ENCODE measurements around the gene SRP72. TPM values are rescaled to one million over a fixed set of nuclear protein-coding genes. Genes with fewer than 3 reads are reported as not detected.

The SRP72 gene
- total and polyA plus RNA-seq, 2 of the 8 experiments (the other 6 are each of a cell fraction or from before 2014, with no cell fraction given) = 37.7 to 144 TPM

DNA sequence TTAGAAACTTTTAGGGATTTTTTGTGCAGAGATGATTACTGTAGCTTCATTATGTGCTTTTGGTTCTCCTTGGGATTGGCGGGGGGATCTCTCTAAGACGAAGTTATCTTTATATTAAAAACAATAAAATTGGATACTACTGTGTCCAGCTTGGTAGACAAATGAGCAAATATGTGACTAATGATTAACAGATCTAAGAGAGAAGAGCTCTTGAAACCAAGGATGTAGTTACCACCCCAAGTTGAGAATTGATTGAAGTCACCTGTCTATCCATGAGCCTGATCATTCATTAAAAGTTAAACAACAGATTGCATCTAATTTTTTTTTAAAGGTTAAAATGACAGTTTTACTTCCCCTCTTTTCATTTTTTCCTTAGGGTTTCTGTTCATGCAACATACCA, 22.7 kb upstream of the SRP72 start:
- Histone ChIP-seq H2BK15ac (ENCODE audit: low read length) (no peak overlapping the region), H3K23ac (ENCODE audit: insufficient read length) (no peak overlapping the region), H3K79me1 (ENCODE audit: low read depth, low read length) (no peaks in the 10 kb centered on the region), H4K91ac (replicated peaks; ENCODE audit: insufficient read length, low read length) (no peak overlapping the region), H3K36me3 (ENCODE audit: control insufficient read depth in 2 of 4, insufficient read depth in 4 of 4, low read length in 3 of 4) (peaks cover 18 to 93% (median 57%) of the 10 kb centered on the region in 4 experiments), H4K5ac (ENCODE audit: insufficient read length, low read depth, low read length) (no peak overlapping the region), H3K56ac (replicated peaks; ENCODE audit: insufficient read length, low read depth, low read length) (no peak overlapping the region), H3K18ac (ENCODE audit: extremely low read depth, low read length) (no peak overlapping the region), H3K9me3 (ENCODE audit: insufficient read depth in 2 of 2, low read depth in 1 of 2, low read length in 1 of 2) (no peaks in the 10 kb centered on the region), H2BK12ac (ENCODE audit: low read depth, low read length) (no peak overlapping the region), H3K4me2 (ENCODE audit: insufficient read depth in 1 of 2, low read depth in 2 of 2, low read length in 2 of 2) (no peak overlapping the region), H2BK5ac (ENCODE audit: low read depth, low read length) (no peak overlapping the region), H4K8ac (ENCODE audit: extremely low read depth, insufficient read depth, low read length) (no peak overlapping the region), H2BK20ac (ENCODE audit: low read length) (no peak overlapping the region), H2AFZ (ENCODE audit: low read length) (no peak overlapping the region), H2BK120ac (replicated peaks; ENCODE audit: low read depth, low read length) (no peak overlapping the region), H3K14ac (ENCODE audit: insufficient read length) (no peak overlapping the region), H3K27ac (ENCODE audit: low read depth, low read length) (no peak overlapping the region), H3K79me2 (ENCODE audit: control insufficient read depth in 1 of 2, insufficient read depth in 2 of 2, low read length in 2 of 2) (peaks cover 9 to 80% of the 10 kb centered on the region in 2 experiments), H2AK5ac (ENCODE audit: low read depth, low read length) (no peak overlapping the region), H4K20me1 (replicated peaks in 1 of 2; ENCODE audit: control insufficient read depth in 1 of 2, insufficient read depth in 2 of 2, low read length in 2 of 2) (peaks cover 14 to 16% of the 10 kb centered on the region in 2 experiments), H3K4ac (replicated peaks; ENCODE audit: insufficient read length, low read depth, low read length) (no peak overlapping the region), H3K4me3 (ENCODE audit: extremely low read depth in 1 of 4, insufficient read depth in 2 of 4, low read depth in 3 of 4, low read length in 4 of 4) (no peak overlapping the region), H3K23me2 (ENCODE audit: low read depth, low read length) (0 out of 2 replicates have a peak, but pooled peaks cover under 1% of the 10 kb centered on the region), H3K9ac (replicated peaks in 1 of 4; ENCODE audit: extremely low read depth in 1 of 4, low read depth in 3 of 4, low read length in 3 of 4) (no peak overlapping the region), H3K27me3 (replicated peaks in 1 of 4; ENCODE audit: control insufficient read depth in 3 of 4, extremely low read depth in 1 of 4, insufficient read depth in 3 of 4, low read length in 3 of 4) (no peaks in the 10 kb centered on the region), H3K4me1 (replicated peaks in 1 of 4; ENCODE audit: control insufficient read depth in 3 of 4, insufficient read depth in 4 of 4, low read length in 3 of 4) (peaks cover 0 to under 1% (median 0%) of the 10 kb centered on the region in 4 experiments; a peak in 3 of 7 replicates)
- 93% methylated on average over 2 of the region's 2 CpGs; no CpG with 5 or more reads in 1 of the 2 experiments for WGBS, 2 experiments (ENCODE audit: extremely low coverage in 1 of 2, insufficient coverage in 1 of 2, insufficient read length in 1 of 2, insufficient replicate concordance in 2 of 2, low coverage in 1 of 2, low lambda C conversion rate in 2 of 2, missing lambda C conversion rate in 1 of 2)
- CTCF ChIA-PET (ENCODE audit: partially characterized antibody) = interaction anchor here (1.1 kb wide), 1 partner anchor 29 kb away, joined by 3 read pairs; no protein-coding TSS in a partner anchor
- TF ChIP-seq MAFK (IDR thresholded peaks at IDR 0.05; ENCODE audit: low read depth, low read length) = no peak
- TF ChIP-seq EGR1 (IDR thresholded peaks at IDR 0.05; ENCODE audit: borderline replicate concordance, low read depth, low read length) = no peak
- TF ChIP-seq TEAD4 (IDR thresholded peaks at IDR 0.05; ENCODE audit: low read depth, low read length) = no peak
- TF ChIP-seq NANOG (IDR thresholded peaks at IDR 0.05; ENCODE audit: insufficient read depth, low read depth, low read length, poor library complexity, severe bottlenecking) = no peak
- no peak for TF ChIP-seq CTCF (IDR thresholded peaks at IDR 0.05; ENCODE audit: control extremely low read depth in 1 of 3, insufficient read depth in 1 of 3, low read depth in 1 of 3, low read length in 3 of 3)
- POLR2A ChIA-PET (ENCODE audit: partially characterized antibody) = interaction anchor here (0.8 to 2.9 kb wide), 6 partner anchors 10 to 58 kb away, joined by 3 to 8 read pairs (median 4); partner anchors contain the start of gene AASDH
- FAIRE-seq (no peak), DNase-seq (ENCODE audit: low read depth in 1 of 2, low spot score in 2 of 2) (no peak)
